Measurements from ENCODE around the gene HOXA3. TPM values are rescaled to one million over a fixed set of nuclear protein-coding genes. Genes with fewer than 3 reads are reported as not detected.

HOXA3 gene
- polyA plus RNA-seq, 1 of the 3 experiments (the other 2 are of a cell fraction) = 0.15 TPM

DNA sequence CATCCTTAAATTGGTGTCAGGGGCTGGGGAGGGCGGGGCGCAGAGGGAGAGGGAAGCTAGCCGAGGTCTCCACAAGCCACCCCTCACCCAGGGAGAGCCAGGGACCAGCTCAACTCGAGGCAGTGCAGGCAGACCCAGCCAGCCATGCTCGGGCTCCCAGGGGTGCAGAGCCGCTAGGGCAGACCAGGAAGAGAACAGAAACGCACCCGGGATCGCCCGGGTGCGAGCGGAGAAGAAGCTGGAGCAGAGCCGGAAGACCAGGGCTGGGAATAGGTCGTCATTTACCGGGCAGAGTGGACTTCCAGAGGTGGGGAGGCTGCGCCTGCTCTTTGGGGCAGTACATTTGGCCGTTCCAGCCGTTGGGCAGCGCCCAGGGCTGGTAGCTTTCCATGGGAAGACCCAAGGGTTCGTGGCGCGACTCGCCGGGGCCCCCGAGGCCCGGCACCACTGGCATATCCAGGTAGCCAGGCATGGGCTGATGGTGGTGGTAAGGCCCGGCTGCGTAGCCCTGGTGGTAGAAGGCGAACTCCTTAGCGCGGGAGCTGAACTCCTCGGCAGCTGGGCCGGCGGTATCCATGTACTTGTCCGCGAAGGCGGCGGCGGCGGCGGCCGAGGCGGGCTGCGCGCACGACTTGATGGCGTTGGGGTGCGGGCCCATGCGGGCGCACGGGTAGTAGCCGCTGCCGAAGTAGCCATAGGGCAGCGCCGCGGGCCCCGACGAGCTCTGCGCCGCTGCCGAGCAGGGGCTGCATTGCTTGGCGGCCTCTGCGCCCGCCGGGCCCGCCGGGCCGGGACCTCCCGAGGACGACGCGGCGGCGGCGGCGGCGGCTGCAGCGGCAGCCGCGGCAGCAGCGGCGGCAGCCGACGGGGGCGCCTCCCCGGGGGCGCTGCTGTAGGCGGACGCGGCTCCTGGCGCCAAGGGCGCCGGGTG, 46.8 kb upstream of the HOXA3 start:
- no peak overlapping the region for H3K4me2 ChIP-seq
- no peaks in the 10 kb centered on the region for H3K36me3 ChIP-seq (replicated peaks in 1 of 2; ENCODE audit: control insufficient read depth in 1 of 2, insufficient read depth in 2 of 2, low read length in 1 of 2)
- no peak overlapping the region; a peak in 1 of 4 replicates for H3K4me3 ChIP-seq (ENCODE audit: low read depth in 2 of 2, low read length in 1 of 2)
- H3K4me1 ChIP-seq (ENCODE audit: control insufficient read depth in 1 of 2, insufficient read depth in 2 of 2, low read depth in 1 of 2, low read length in 1 of 2) = no peaks in the 10 kb centered on the region; a peak in 1 of 4 replicates
- TF ChIP-seq TAF1 (IDR thresholded peaks at IDR 0.05; ENCODE audit: borderline replicate concordance, low read depth, low read length) (no peak), YY1 (IDR thresholded peaks at IDR 0.05; ENCODE audit: low read depth) (no peak), TEAD4 (IDR thresholded peaks at IDR 0.05; ENCODE audit: borderline replicate concordance, insufficient read depth) (no peak), EZH2phosphoT487 (IDR thresholded peaks at IDR 0.05; ENCODE audit: borderline replicate concordance, low read depth) (peak; percentile 99)
- WGBS (ENCODE audit: low lambda C conversion rate) = 5% methylated on average over 51 of the region's 93 CpGs
- H3K79me2 ChIP-seq (ENCODE audit: insufficient read depth) = no peaks in the 10 kb centered on the region
- peaks cover 9% of the 10 kb centered on the region for H4K20me1 ChIP-seq (ENCODE audit: insufficient read depth)
- ChIA-PET CTCF (interaction anchor here (0.5 to 5.2 kb wide), 20 partner anchors 10 to 897 kb away, joined by 3 to 44 read pairs (median 4); no protein-coding TSS in a partner anchor), POLR2A (interaction anchor here (0.5 to 0.6 kb wide), 2 partner anchors 10 to 723 kb away, joined by 3 to 4 read pairs; no protein-coding TSS in a partner anchor)
- DNase-seq = peak; percentile 70
- H2AFZ ChIP-seq (ENCODE audit: low read depth) = no peak overlapping the region
- peaks cover 84% of the 10 kb centered on the region for H3K27me3 ChIP-seq (ENCODE audit: insufficient read depth)
- H3K9ac ChIP-seq = no peak overlapping the region
- no peak overlapping the region for H3K27ac ChIP-seq (ENCODE audit: low read depth in 2 of 2, low read length in 1 of 2)
- peaks cover 8% of the 10 kb centered on the region for H3F3A ChIP-seq (replicated peaks; ENCODE audit: insufficient read depth)
- no peaks in the 10 kb centered on the region for H3K9me3 ChIP-seq
- H3K9me2 ChIP-seq = no peaks in the 10 kb centered on the region

GRCh38 chr7:27198138-27198841, 45.9 kb upstream of the HOXA3 start:
- CTCF ChIA-PET = interaction anchor here (0.6 to 5.2 kb wide), 15 partner anchors 12 to 898 kb away, joined by 3 to 44 read pairs (median 3); no protein-coding TSS in a partner anchor
- Histone ChIP-seq H3K4me2 (no peak overlapping the region), H3K4me3 (ENCODE audit: low read depth in 2 of 2, low read length in 1 of 2) (no peak overlapping the region), H3K27ac (ENCODE audit: low read depth in 2 of 2, low read length in 1 of 2) (no peak overlapping the region), H3K9me3 (no peaks in the 10 kb centered on the region), H3K79me2 (ENCODE audit: insufficient read depth) (no peaks in the 10 kb centered on the region), H4K20me1 (ENCODE audit: insufficient read depth) (peaks cover 9% of the 10 kb centered on the region), H3K27me3 (ENCODE audit: insufficient read depth) (peaks cover 84% of the 10 kb centered on the region), H3K36me3 (replicated peaks in 1 of 2; ENCODE audit: control insufficient read depth in 1 of 2, insufficient read depth in 2 of 2, low read length in 1 of 2) (no peaks in the 10 kb centered on the region), H2AFZ (ENCODE audit: low read depth) (no peak overlapping the region), H3K4me1 (ENCODE audit: control insufficient read depth in 1 of 2, insufficient read depth in 2 of 2, low read depth in 1 of 2, low read length in 1 of 2) (no peaks in the 10 kb centered on the region; a peak in 1 of 4 replicates), H3K9me2 (no peaks in the 10 kb centered on the region), H3K9ac (no peak overlapping the region), H3F3A (replicated peaks; ENCODE audit: insufficient read depth) (peaks cover 8% of the 10 kb centered on the region)
- WGBS (ENCODE audit: low lambda C conversion rate) = 11% methylated on average over 29 of the region's 29 CpGs
- TF ChIP-seq RFX5 (IDR thresholded peaks at IDR 0.05; ENCODE audit: low read length) (no peak), MAX (IDR thresholded peaks at IDR 0.05; ENCODE audit: low read depth) (no peak), GABPA (IDR thresholded peaks at IDR 0.05; ENCODE audit: low read depth) (no peak), MEF2A (IDR thresholded peaks at IDR 0.05; ENCODE audit: borderline replicate concordance, low read depth) (no peak), FOXJ3 (CRISPR knock-in tag; IDR thresholded peaks at IDR 0.05) (no peak), GATA2 (CRISPR knock-in tag; IDR thresholded peaks at IDR 0.05) (no peak), FOSL2 (IDR thresholded peaks at IDR 0.05; ENCODE audit: borderline replicate concordance, low read depth) (no peak), SIN3A (IDR thresholded peaks at IDR 0.05; ENCODE audit: borderline replicate concordance, low read depth, low read length) (no peak), JUND (IDR thresholded peaks at IDR 0.05) (no peak), MXI1 (IDR thresholded peaks at IDR 0.05; ENCODE audit: low read depth, low read length) (no peak), TCF12 (IDR thresholded peaks at IDR 0.05) (no peak)
- TF ChIP-seq, protein P1, sequence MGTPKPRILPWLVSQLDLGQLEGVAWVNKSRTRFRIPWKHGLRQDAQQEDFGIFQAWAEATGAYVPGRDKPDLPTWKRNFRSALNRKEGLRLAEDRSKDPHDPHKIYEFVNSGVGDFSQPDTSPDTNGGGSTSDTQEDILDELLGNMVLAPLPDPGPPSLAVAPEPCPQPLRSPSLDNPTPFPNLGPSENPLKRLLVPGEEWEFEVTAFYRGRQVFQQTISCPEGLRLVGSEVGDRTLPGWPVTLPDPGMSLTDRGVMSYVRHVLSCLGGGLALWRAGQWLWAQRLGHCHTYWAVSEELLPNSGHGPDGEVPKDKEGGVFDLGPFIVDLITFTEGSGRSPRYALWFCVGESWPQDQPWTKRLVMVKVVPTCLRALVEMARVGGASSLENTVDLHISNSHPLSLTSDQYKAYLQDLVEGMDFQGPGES (IDR thresholded peaks at IDR 0.05; ENCODE audit: low read depth, low read length) = no peak
- TF ChIP-seq, protein P2, sequence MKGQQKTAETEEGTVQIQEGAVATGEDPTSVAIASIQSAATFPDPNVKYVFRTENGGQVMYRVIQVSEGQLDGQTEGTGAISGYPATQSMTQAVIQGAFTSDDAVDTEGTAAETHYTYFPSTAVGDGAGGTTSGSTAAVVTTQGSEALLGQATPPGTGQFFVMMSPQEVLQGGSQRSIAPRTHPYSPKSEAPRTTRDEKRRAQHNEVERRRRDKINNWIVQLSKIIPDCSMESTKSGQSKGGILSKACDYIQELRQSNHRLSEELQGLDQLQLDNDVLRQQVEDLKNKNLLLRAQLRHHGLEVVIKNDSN (IDR thresholded peaks at IDR 0.05; ENCODE audit: borderline replicate concordance, low read depth) = no peak
- no peak for DNase-seq
- POLR2A ChIA-PET = interaction anchor here (0.5 kb wide), 1 partner anchor 11 kb away, joined by 4 read pairs; no protein-coding TSS in a partner anchor
